GM12878 (cell line): ENCODE measurements around the gene PHLDB1.

Experiments used
- CHD1 ChIP-seq: IDR thresholded peaks from 2 replicates; pipeline ENCODE4 v1.6.1; 2012; ENCODE audit warnings: low read depth, low read length, improper control_type of control experiment
- CREB1 ChIP-seq: IDR thresholded peaks from 2 replicates; pipeline ENCODE4 v1.6.1; 2012; ENCODE audit warnings: low read depth, mild to moderate bottlenecking, inconsistent platforms
- EZH2 ChIP-seq: IDR thresholded peaks from 2 replicates; pipeline ENCODE4 v1.6.1; 2012; ENCODE audit warnings: low read depth, mild to moderate bottlenecking, control low read depth, inconsistent platforms, low read length, borderline replicate concordance; ENCODE audit not compliant: control insufficient read depth
- JUNB ChIP-seq: IDR thresholded peaks from 2 replicates; pipeline ENCODE4 v1.6.1; 2016; ENCODE audit warnings: antibody characterized with exemption, mild to moderate bottlenecking
- NFYA ChIP-seq: IDR thresholded peaks from 2 replicates; pipeline ENCODE4 v1.6.1; 2011; ENCODE audit warnings: low read depth, mild to moderate bottlenecking, low read length, improper control_type of control experiment, borderline replicate concordance
- POLR2AphosphoS2 ChIP-seq: IDR thresholded peaks from 2 replicates; pipeline ENCODE4 v1.6.1; 2011; ENCODE audit warnings: low read depth, mild to moderate bottlenecking, low read length, improper control_type of control experiment, moderate library complexity
- SIN3A ChIP-seq: IDR thresholded peaks from 2 replicates; pipeline ENCODE4 v1.6.1; 2012; ENCODE audit warnings: low read depth, low read length, improper control_type of control experiment
- SPI1 ChIP-seq: IDR thresholded peaks from 2 replicates; pipeline ENCODE4 v1.6.1; 2011; ENCODE audit warnings: low read depth, mild to moderate bottlenecking, low read length, moderate library complexity, borderline replicate concordance; ENCODE audit not compliant: insufficient read depth
- TCF7 ChIP-seq: IDR thresholded peaks from 2 replicates; pipeline ENCODE4 v1.6.1; 2014; ENCODE audit warnings: antibody characterized with exemption, borderline replicate concordance
- YBX1 ChIP-seq: fragments of 450-650 bp; IDR thresholded peaks from 2 replicates; pipeline ENCODE4 v1.6.1; 2016; ENCODE audit warnings: antibody characterized with exemption
- YY1 ChIP-seq: IDR thresholded peaks from 2 replicates; pipeline ENCODE4 v1.6.1; 2011; ENCODE audit warnings: low read depth, mild to moderate bottlenecking, low read length
- TF ChIP-seq, protein P1 (sequence below): fragments of 450-650 bp; IDR thresholded peaks from 2 replicates; pipeline ENCODE4 v1.6.1; 2017; ENCODE audit warnings: mild to moderate bottlenecking, moderate library complexity
- TF ChIP-seq, protein P2 (sequence below), 3 experiments: IDR thresholded peaks in 2 of 3; conservative IDR thresholded peaks in 1 of 3; 2 replicates each; pipeline ENCODE4 v1.5.1; 2011; ENCODE audit warnings: low read depth in 3 of 3, low read length in 3 of 3, mild to moderate bottlenecking in 3 of 3, control low read depth in 2 of 3, moderate library complexity in 2 of 3, inconsistent platforms in 1 of 3, mixed read lengths in 1 of 3; ENCODE audit not compliant: control insufficient read depth in 2 of 3, insufficient read depth in 1 of 3; ENCODE audit errors: extremely low read depth in 1 of 3

DNA sequence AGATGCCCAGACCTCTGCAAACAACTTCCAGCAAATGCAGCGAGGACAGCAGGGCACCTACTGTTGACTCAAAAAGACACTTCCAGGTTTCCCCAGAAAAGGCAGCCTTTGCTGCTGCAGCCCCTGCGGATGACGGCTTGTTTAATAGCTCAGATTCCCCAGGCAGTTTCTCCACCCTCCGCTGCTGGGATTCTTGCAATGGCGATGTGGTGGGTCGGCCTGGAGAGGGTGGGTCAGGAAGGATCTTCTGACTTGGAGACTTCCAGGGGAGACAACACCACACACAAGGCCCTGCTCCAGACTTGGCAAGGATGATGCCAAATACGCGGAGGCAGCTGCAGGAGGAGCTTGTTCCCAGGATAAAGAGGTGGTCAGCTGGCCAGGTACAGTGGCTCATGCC is 89.9 kb downstream of the PHLDB1 start:
- TF ChIP-seq, protein P1, sequence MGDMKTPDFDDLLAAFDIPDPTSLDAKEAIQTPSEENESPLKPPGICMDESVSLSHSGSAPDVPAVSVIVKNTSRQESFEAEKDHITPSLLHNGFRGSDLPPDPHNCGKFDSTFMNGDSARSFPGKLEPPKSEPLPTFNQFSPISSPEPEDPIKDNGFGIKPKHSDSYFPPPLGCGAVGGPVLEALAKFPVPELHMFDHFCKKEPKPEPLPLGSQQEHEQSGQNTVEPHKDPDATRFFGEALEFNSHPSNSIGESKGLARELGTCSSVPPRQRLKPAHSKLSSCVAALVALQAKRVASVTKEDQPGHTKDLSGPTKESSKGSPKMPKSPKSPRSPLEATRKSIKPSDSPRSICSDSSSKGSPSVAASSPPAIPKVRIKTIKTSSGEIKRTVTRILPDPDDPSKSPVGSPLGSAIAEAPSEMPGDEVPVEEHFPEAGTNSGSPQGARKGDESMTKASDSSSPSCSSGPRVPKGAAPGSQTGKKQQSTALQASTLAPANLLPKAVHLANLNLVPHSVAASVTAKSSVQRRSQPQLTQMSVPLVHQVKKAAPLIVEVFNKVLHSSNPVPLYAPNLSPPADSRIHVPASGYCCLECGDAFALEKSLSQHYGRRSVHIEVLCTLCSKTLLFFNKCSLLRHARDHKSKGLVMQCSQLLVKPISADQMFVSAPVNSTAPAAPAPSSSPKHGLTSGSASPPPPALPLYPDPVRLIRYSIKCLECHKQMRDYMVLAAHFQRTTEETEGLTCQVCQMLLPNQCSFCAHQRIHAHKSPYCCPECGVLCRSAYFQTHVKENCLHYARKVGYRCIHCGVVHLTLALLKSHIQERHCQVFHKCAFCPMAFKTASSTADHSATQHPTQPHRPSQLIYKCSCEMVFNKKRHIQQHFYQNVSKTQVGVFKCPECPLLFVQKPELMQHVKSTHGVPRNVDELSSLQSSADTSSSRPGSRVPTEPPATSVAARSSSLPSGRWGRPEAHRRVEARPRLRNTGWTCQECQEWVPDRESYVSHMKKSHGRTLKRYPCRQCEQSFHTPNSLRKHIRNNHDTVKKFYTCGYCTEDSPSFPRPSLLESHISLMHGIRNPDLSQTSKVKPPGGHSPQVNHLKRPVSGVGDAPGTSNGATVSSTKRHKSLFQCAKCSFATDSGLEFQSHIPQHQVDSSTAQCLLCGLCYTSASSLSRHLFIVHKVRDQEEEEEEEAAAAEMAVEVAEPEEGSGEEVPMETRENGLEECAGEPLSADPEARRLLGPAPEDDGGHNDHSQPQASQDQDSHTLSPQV, result no peak
- TF ChIP-seq, protein P2, sequence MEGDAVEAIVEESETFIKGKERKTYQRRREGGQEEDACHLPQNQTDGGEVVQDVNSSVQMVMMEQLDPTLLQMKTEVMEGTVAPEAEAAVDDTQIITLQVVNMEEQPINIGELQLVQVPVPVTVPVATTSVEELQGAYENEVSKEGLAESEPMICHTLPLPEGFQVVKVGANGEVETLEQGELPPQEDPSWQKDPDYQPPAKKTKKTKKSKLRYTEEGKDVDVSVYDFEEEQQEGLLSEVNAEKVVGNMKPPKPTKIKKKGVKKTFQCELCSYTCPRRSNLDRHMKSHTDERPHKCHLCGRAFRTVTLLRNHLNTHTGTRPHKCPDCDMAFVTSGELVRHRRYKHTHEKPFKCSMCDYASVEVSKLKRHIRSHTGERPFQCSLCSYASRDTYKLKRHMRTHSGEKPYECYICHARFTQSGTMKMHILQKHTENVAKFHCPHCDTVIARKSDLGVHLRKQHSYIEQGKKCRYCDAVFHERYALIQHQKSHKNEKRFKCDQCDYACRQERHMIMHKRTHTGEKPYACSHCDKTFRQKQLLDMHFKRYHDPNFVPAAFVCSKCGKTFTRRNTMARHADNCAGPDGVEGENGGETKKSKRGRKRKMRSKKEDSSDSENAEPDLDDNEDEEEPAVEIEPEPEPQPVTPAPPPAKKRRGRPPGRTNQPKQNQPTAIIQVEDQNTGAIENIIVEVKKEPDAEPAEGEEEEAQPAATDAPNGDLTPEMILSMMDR (IDR thresholded peaks at IDR 0.05 in 2 of 3, conservative IDR thresholded peaks at IDR 0.05 in 1 of 3; ENCODE audit: control insufficient read depth in 2 of 3, extremely low read depth in 1 of 3, insufficient read depth in 1 of 3, low read depth in 3 of 3, low read length in 3 of 3), result no peak
- TF ChIP-seq CHD1 (no peak), YY1 (no peak), TCF7 (no peak), NFYA (no peak), SPI1 (no peak), JUNB (no peak), YBX1 (no peak), SIN3A (no peak), EZH2 (no peak), POLR2AphosphoS2 (no peak), CREB1 (no peak)
